Inflammatory macrophage (primary cell): ENCODE measurements around the gene TGM3.
A peak's percentile ranks its signal among the peaks of the same experiment; 100 is the strongest.

Source experiments
- DNase-seq, 2 donors: peaks; one replicate each; pipeline ENCODE4 v3.0.0-alpha.2; 2020 to 2022

Gene TGM3

GRCh38 chr20:2338411-2339066 lies 42.7 kb downstream of the TGM3 start:
- peak; percentile 47 to 50 for DNase-seq

- DNase-seq: no peak
These were observed 44.3 kb downstream of the TGM3 start for GRCh38 chr20:2340136-2340535.

- no peak for DNase-seq
These were observed 45.0 kb downstream of the TGM3 start for GRCh38 chr20:2340823-2341222.

- no peak for DNase-seq
These were observed 45.5 kb downstream of the TGM3 start for GRCh38 chr20:2341336-2341735.

- no peak for DNase-seq
These were observed 46.4 kb downstream of the TGM3 start for GRCh38 chr20:2342243-2342642.

- DNase-seq: no peak
These were observed 50.4 kb downstream of the TGM3 start for GRCh38 chr20:2346188-2346587.

GRCh38 chr20:2348336-2348735 lies 52.5 kb downstream of the TGM3 start:
- DNase-seq: no peak

- DNase-seq: no peak
These were observed 54.0 kb downstream of the TGM3 start for GRCh38 chr20:2349801-2350200.

GRCh38 chr20:2350606-2351005 lies 54.8 kb downstream of the TGM3 start:
- no peak for DNase-seq

- DNase-seq: no peak
These were observed 57.4 kb downstream of the TGM3 start for GRCh38 chr20:2353231-2353630.

- DNase-seq: no peak
These were observed 61.3 kb downstream of the TGM3 start for GRCh38 chr20:2357114-2357513.

GRCh38 chr20:2358006-2358405 lies 62.2 kb downstream of the TGM3 start:
- no peak for DNase-seq

GRCh38 chr20:2361035-2361593 lies 65.3 kb downstream of the TGM3 start:
- no peak for DNase-seq

GRCh38 chr20:2363187-2363586 lies 67.4 kb downstream of the TGM3 start:
- no peak for DNase-seq

GRCh38 chr20:2363587-2363986 lies 67.8 kb downstream of the TGM3 start:
- no peak for DNase-seq

- no peak for DNase-seq
These were observed 68.2 kb downstream of the TGM3 start for GRCh38 chr20:2364044-2364443.

- DNase-seq: no peak
These were observed 69.3 kb downstream of the TGM3 start for GRCh38 chr20:2365091-2365490.

- no peak for DNase-seq
These were observed 69.9 kb downstream of the TGM3 start for GRCh38 chr20:2365666-2366065.

- DNase-seq: no peak
These were observed 72.8 kb downstream of the TGM3 start for GRCh38 chr20:2368621-2369020.

GRCh38 chr20:2373098-2373497 lies 77.3 kb downstream of the TGM3 start:
- no peak for DNase-seq

GRCh38 chr20:2374346-2375125 lies 78.7 kb downstream of the TGM3 start:
- no peak for DNase-seq

GRCh38 chr20:2378893-2379292 lies 83.1 kb downstream of the TGM3 start:
- no peak for DNase-seq

GRCh38 chr20:2379511-2380229 lies 83.9 kb downstream of the TGM3 start:
- DNase-seq: peak; percentile 7 to 35
